Subcutaneous abdominal adipose tissue (tissue), 5 donors: ENCODE data around the gene CCNYL1.

Experiments used
- H3K27ac ChIP-seq: one replicate; pipeline ENCODE4 v1.7.0; 2013; ENCODE audit warnings: low read depth, mild to moderate bottlenecking, inconsistent platforms, low read length, moderate library complexity
- H3K27me3 ChIP-seq, 5 donors: one replicate each; pipeline ENCODE4 v1.7.0; 2013; ENCODE audit warnings: low read length in 5 of 5, inconsistent platforms in 1 of 5; ENCODE audit not compliant: control insufficient read depth in 5 of 5, insufficient read depth in 4 of 5
- H3K36me3 ChIP-seq, 5 donors: one replicate each; pipeline ENCODE4 v1.7.0; 2013; ENCODE audit warnings: low read length in 5 of 5; ENCODE audit not compliant: control insufficient read depth in 5 of 5, insufficient read depth in 5 of 5
- H3K4me1 ChIP-seq, 5 donors: one replicate each; pipeline ENCODE4 v1.7.0; 2013; ENCODE audit warnings: low read length in 5 of 5, mild to moderate bottlenecking in 3 of 5, moderate library complexity in 1 of 5; ENCODE audit not compliant: control insufficient read depth in 5 of 5, insufficient read depth in 5 of 5
- H3K4me3 ChIP-seq, 5 donors: one replicate each; pipeline ENCODE4 v1.7.0; 2013; ENCODE audit warnings: low read length in 5 of 5, low read depth in 1 of 5
- H3K9ac ChIP-seq, 5 donors: one replicate each; pipeline ENCODE4 v1.7.0; 2013; ENCODE audit warnings: low read length in 5 of 5, mild to moderate bottlenecking in 4 of 5, moderate library complexity in 3 of 5
- H3K9me3 ChIP-seq, 5 donors: one replicate each; pipeline ENCODE4 v1.7.0; 2013; ENCODE audit warnings: low read length in 5 of 5; ENCODE audit not compliant: control insufficient read depth in 5 of 5
- donor health status: healthy.
- donor health status: healthy.
- donor health status: healthy.
- donor health status: healthy.
- donor health status: healthy.

CCNYL1 gene

GRCh38 chr2:207782238-207783030 is 71.0 kb downstream of the CCNYL1 start:
- no peak overlapping the region for H3K27ac ChIP-seq
- no peaks in the 10 kb centered on the region for H3K36me3 ChIP-seq
- no peaks in the 10 kb centered on the region for H3K9me3 ChIP-seq
- no peak overlapping the region for H3K4me3 ChIP-seq
- no peaks in the 10 kb centered on the region for H3K4me1 ChIP-seq
- H3K9ac ChIP-seq: no peak overlapping the region
- no peaks in the 10 kb centered on the region for H3K27me3 ChIP-seq

GRCh38 chr2:207783514-207783913 is 72.1 kb downstream of the CCNYL1 start:
- no peaks in the 10 kb centered on the region for H3K9me3 ChIP-seq
- H3K27ac ChIP-seq: no peak overlapping the region
- no peaks in the 10 kb centered on the region for H3K4me1 ChIP-seq
- H3K27me3 ChIP-seq: no peaks in the 10 kb centered on the region
- no peak overlapping the region for H3K9ac ChIP-seq
- no peaks in the 10 kb centered on the region for H3K36me3 ChIP-seq
- no peak overlapping the region for H3K4me3 ChIP-seq

DNA sequence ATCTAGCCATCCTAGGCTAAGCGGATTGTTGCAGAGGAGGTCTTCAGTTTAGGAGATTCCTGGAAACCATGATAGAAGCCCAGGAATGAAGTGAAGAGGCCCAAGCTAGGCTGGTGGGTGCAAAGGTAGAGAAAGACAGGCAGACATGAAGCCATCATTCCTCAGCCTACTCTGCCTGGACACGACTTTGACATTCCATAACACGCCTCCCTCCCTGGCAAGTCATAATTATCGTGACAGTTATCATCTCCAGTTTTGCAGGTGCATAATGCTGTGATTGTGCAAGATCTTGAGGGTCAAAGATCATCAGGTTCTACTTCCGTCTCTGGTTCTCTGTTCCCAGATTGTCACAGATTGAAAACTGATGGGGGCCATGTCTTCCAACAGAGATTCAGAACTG is 73.5 kb downstream of the CCNYL1 start:
- Histone ChIP-seq H3K9ac (no peak overlapping the region), H3K27me3 (no peaks in the 10 kb centered on the region), H3K4me3 (no peak overlapping the region), H3K9me3 (no peaks in the 10 kb centered on the region), H3K4me1 (no peaks in the 10 kb centered on the region), H3K27ac (no peak overlapping the region), H3K36me3 (no peaks in the 10 kb centered on the region)

DNA sequence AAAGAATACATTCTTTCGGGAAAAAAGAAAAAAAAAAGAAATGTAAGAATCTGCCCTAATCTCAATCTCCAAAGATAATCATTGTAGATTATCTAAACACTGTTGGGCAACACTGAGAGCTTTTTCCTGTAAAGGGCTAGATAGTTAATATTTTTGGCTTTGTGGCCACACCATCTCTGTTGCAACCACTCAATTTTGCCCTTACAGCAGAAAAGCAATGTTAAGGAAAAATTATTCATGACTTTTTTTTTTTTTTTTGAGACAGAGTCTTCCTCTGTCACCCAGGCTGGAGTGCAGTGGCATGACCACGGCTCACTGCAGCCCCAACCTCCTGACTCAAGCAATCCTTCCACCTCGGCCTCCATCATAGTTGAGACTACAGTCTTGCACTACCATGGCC is 75.6 kb downstream of the CCNYL1 start:
- Histone ChIP-seq H3K9ac (no peak overlapping the region), H3K36me3 (no peaks in the 10 kb centered on the region), H3K27ac (no peak overlapping the region), H3K27me3 (no peaks in the 10 kb centered on the region), H3K4me3 (no peak overlapping the region), H3K9me3 (no peaks in the 10 kb centered on the region), H3K4me1 (no peaks in the 10 kb centered on the region)

- no peak overlapping the region for H3K27ac ChIP-seq
- H3K36me3 ChIP-seq: no peaks in the 10 kb centered on the region
- no peak overlapping the region for H3K9ac ChIP-seq
- peaks cover 0 to 5% (median 4%) of the 10 kb centered on the region in 5 donors for H3K4me1 ChIP-seq
- no peaks in the 10 kb centered on the region for H3K27me3 ChIP-seq
- H3K9me3 ChIP-seq: no peaks in the 10 kb centered on the region
- no peak overlapping the region for H3K4me3 ChIP-seq
Observed at GRCh38 chr2:207787800-207788199, 76.4 kb downstream of the CCNYL1 start.

- no peak overlapping the region for H3K27ac ChIP-seq
Observed at GRCh38 chr2:207790898-207791297, 79.5 kb downstream of the CCNYL1 start.

GRCh38 chr2:207791579-207792243 is 80.3 kb downstream of the CCNYL1 start:
- Histone ChIP-seq H3K36me3 (no peaks in the 10 kb centered on the region), H3K4me3 (no peak overlapping the region), H3K9ac (no peak overlapping the region), H3K4me1 (peaks cover 0 to 9% (median 7%) of the 10 kb centered on the region in 5 donors), H3K27ac (no peak overlapping the region), H3K27me3 (no peaks in the 10 kb centered on the region), H3K9me3 (no peaks in the 10 kb centered on the region)

More at GRCh38 chr2:207790898-207791297, 79.5 kb downstream of the CCNYL1 start:
- no peaks in the 10 kb centered on the region for H3K9me3 ChIP-seq
- peaks cover 0 to 5% (median 4%) of the 10 kb centered on the region in 5 donors for H3K4me1 ChIP-seq
- no peak overlapping the region for H3K4me3 ChIP-seq
- H3K36me3 ChIP-seq: no peaks in the 10 kb centered on the region
- H3K9ac ChIP-seq: no peak overlapping the region
- no peaks in the 10 kb centered on the region for H3K27me3 ChIP-seq

DNA sequence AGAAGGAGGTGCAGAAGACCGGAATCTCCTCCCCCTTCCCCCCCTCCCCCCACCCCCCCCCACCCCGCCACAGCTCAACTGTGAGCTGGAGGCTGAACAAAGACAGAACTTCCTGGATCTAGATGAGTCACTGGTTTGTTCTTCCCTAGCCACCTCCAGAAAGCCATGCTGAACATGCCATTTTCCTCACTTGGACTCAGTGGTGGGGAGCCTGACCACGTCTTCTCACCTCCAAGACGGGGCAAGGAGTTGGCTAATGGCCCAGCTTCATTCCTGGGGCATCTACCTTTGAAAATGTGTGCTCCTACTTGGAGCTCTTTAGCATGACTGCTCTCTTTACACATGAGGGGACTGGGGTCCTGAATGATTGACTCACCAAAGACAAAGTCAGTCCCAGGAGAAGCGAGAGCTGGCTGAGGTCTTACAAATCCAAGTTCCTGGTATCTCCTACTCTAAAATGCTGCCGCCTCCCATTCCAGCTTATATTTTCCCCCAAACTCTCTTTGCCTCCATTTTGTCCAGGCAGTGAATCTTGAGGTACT is 80.9 kb downstream of the CCNYL1 start:
- Histone ChIP-seq H3K9ac (no peak overlapping the region), H3K4me1 (peaks cover 0 to 12% (median 7%) of the 10 kb centered on the region in 5 donors), H3K4me3 (no peak overlapping the region), H3K36me3 (no peaks in the 10 kb centered on the region), H3K27me3 (no peaks in the 10 kb centered on the region), H3K27ac (no peak overlapping the region), H3K9me3 (no peaks in the 10 kb centered on the region)

DNA sequence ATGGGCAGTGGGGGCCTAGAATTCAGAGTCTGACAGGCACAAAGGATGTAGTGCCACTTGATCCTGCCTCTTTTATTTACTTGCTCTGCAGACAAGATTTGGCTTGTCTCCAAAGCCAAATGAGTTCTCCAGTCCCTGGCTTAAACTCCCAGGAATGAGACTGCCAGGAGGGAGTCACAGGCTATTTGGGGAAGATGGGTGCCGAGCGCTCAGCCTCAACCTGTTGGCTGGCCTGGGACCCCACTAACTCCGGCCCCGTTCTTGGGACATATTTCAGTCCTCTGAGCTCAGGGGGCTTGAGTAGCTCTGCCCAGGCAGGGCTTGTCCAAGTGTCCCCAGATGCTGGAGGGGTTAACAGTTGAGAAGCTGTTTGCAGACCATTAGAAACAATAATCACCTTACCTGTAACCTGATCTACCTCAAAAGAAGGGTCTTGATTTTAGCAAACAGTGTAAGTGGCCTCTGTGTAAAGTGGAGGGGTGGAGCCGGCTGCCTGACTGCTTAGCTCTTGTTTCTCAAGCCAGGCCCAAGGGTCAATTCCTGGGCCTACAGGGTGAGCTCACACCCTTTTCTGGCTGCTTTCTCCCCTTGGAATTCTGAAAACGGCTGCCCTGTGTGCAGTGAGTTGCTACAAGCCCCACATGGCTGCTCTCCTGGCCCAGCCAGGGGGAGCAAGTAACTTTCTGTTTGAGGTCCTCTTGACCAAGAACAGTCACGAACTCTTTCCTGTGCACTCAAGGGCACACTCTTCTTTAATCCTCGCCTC is 85.3 kb downstream of the CCNYL1 start:
- Histone ChIP-seq H3K9ac (no peak overlapping the region), H3K36me3 (no peaks in the 10 kb centered on the region), H3K4me3 (no peak overlapping the region), H3K27me3 (no peaks in the 10 kb centered on the region), H3K4me1 (peaks cover 0 to 12% (median 7%) of the 10 kb centered on the region in 5 donors), H3K27ac (no peak overlapping the region), H3K9me3 (no peaks in the 10 kb centered on the region)
